Glutamatergic neuron (in vitro differentiated cells): Measurements from ENCODE around the gene PCP4L1. TPM values are rescaled to one million over a fixed set of nuclear protein-coding genes. Genes with fewer than 3 reads are reported as not detected.

ENCODE experiments used
- DNase-seq: peaks from one replicate; pipeline ENCODE4 v3.0.0; 2022
- H3K27ac Mint-ChIP-seq: one replicate; pipeline ENCODE4 v1.8.0; 2020; ENCODE audit warnings: mild to moderate bottlenecking, mixed read lengths, inconsistent platforms; ENCODE audit not compliant: unreplicated experiment
- H3K27me3 Mint-ChIP-seq: one replicate; pipeline ENCODE4 v1.8.0; 2020; ENCODE audit warnings: mild to moderate bottlenecking, moderate library complexity, mixed read lengths, inconsistent platforms; ENCODE audit not compliant: unreplicated experiment
- H3K36me3 Mint-ChIP-seq: one replicate; pipeline ENCODE4 v1.8.0; 2020; ENCODE audit warnings: mild to moderate bottlenecking, mixed read lengths, inconsistent platforms; ENCODE audit not compliant: unreplicated experiment
- H3K4me1 Mint-ChIP-seq: one replicate; pipeline ENCODE4 v1.8.0; 2020; ENCODE audit warnings: mild to moderate bottlenecking, low read depth, mixed read lengths, inconsistent platforms; ENCODE audit not compliant: unreplicated experiment
- H3K4me3 Mint-ChIP-seq: one replicate; pipeline ENCODE4 v1.8.0; 2020; ENCODE audit warnings: mild to moderate bottlenecking, mixed read lengths, inconsistent platforms; ENCODE audit not compliant: unreplicated experiment
- H3K9me3 Mint-ChIP-seq: one replicate; pipeline ENCODE4 v1.8.0; 2020; ENCODE audit warnings: mild to moderate bottlenecking, moderate library complexity, mixed read lengths, inconsistent platforms; ENCODE audit not compliant: unreplicated experiment
- CTCF ChIP-seq: fragments of 200-600 bp; sonication (generic); IDR thresholded peaks from one replicate; pipeline ENCODE4 v1.5.0; 2021; ENCODE audit not compliant: partially characterized antibody, unreplicated experiment
- total RNA-seq: library from RNA; stranded (reverse); fragmentation: NEBNext Ultra II Directional; extraction: Animal tissue kit (Norgen Biotek cat#: 25700); gene quantifications from one replicate; pipeline ENCODE4 v1.2.1, GENCODE V29; 2021; ENCODE audit not compliant: unreplicated experiment

PCP4L1 gene
- total RNA-seq, 1 donor from 2014 or later: 1.1 TPM

GRCh38 chr1:161274874-161275273 is 16.3 kb downstream of the PCP4L1 start:
- H3K4me1 Mint-ChIP-seq: peaks cover 12% of the 10 kb centered on the region
- no peaks in the 10 kb centered on the region for H3K9me3 Mint-ChIP-seq
- no peak overlapping the region for H3K4me3 Mint-ChIP-seq
- H3K27me3 Mint-ChIP-seq: no peaks in the 10 kb centered on the region
- no peaks in the 10 kb centered on the region for H3K36me3 Mint-ChIP-seq
- TF ChIP-seq CTCF: no peak
- H3K27ac Mint-ChIP-seq: peak overlapping the region; percentile 52
- peak; percentile 52 for DNase-seq

GRCh38 chr1:161282991-161283390 is 24.4 kb downstream of the PCP4L1 start:
- Mint-ChIP-seq H3K4me3 (no peak overlapping the region), H3K9me3 (no peaks in the 10 kb centered on the region), H3K36me3 (peaks cover 11% of the 10 kb centered on the region), H3K27ac (no peak overlapping the region), H3K4me1 (peaks cover 4% of the 10 kb centered on the region), H3K27me3 (no peaks in the 10 kb centered on the region)
- DNase-seq: no peak
- TF ChIP-seq CTCF: no peak

- H3K4me1 Mint-ChIP-seq: peaks cover 4% of the 10 kb centered on the region
- no peaks in the 10 kb centered on the region for H3K9me3 Mint-ChIP-seq
- no peak for DNase-seq
- H3K36me3 Mint-ChIP-seq: peaks cover 11% of the 10 kb centered on the region
- no peak for TF ChIP-seq CTCF
- H3K4me3 Mint-ChIP-seq: no peak overlapping the region
- no peak overlapping the region for H3K27ac Mint-ChIP-seq
- no peaks in the 10 kb centered on the region for H3K27me3 Mint-ChIP-seq
Measured at GRCh38 chr1:161285113-161285512, 26.6 kb downstream of the PCP4L1 start.

- Mint-ChIP-seq H3K27ac (peak overlapping the region; percentile 1), H3K36me3 (peaks cover 11% of the 10 kb centered on the region), H3K4me3 (no peak overlapping the region), H3K27me3 (no peaks in the 10 kb centered on the region), H3K4me1 (peaks cover 4% of the 10 kb centered on the region), H3K9me3 (peaks cover under 1% of the 10 kb centered on the region)
- TF ChIP-seq CTCF: no peak
- DNase-seq: no peak
Measured at GRCh38 chr1:161285521-161285920, 27.0 kb downstream of the PCP4L1 start.

- H3K36me3 Mint-ChIP-seq: peaks cover 8% of the 10 kb centered on the region
- no peak overlapping the region for H3K27ac Mint-ChIP-seq
- no peak overlapping the region for H3K4me3 Mint-ChIP-seq
- peaks cover 4% of the 10 kb centered on the region for H3K4me1 Mint-ChIP-seq
- DNase-seq: no peak
- H3K27me3 Mint-ChIP-seq: no peaks in the 10 kb centered on the region
- peaks cover 1% of the 10 kb centered on the region for H3K9me3 Mint-ChIP-seq
- no peak for TF ChIP-seq CTCF
Measured at GRCh38 chr1:161287482-161288054, 29.0 kb downstream of the PCP4L1 start.
